MM.1S (cell line): ENCODE results near the gene TEKTIP1.

Experiments
- EZH2 ChIP-seq: fragments of 300-600 bp; sonication (generic); optimal IDR thresholded peaks from 2 replicates; pipeline ENCODE3; 2017; ENCODE audit warnings: low read depth, mild to moderate bottlenecking, antibody characterized with exemption, low read length, mixed read lengths
- TF ChIP-seq, protein P1 (sequence below): fragments of 300-600 bp; sonication (generic); IDR thresholded peaks from 2 replicates; pipeline ENCODE4 v1.5.1; 2016; ENCODE audit warnings: antibody characterized with exemption, low read length, mixed read lengths

DNA sequence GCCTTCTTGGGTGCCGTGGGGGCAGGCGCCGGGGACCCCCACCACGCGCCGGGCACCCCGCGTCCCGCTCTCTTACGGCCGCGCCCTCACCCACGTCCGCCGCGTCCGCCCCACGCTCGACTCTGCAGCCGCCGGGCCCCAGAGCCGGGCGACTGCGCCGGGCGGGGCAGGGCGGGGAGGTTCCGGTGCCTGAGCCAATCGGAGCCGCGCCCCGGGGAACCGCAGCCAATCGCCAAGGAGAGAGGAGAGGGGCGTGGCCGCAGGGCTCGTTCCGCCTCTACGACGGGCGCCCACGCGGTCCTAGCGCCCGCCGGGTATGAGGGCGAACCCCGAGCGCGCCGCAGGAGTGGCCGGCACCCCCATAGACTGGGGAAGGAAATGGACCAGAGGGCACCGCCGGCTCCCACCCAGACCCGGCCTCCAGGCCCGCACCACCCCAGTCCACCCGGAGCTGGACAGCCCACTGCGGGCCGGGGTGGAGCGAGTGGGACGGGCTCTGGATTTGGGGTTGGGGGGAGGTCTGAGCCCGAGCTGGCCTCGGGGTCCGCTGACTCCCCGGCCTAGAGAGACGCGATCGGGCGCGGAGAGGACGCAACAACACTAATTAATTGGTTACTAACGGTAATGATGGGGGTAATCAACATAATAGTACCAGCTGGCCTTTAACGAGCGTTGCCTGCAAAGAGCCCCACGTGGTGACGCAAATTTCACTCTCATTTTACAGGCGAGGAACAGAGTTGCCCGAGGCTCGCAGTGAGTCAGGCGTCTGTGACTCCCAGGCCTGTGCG lies 18.7 kb downstream of the TEKTIP1 start, which contains the start of gene MFSD12:
- TF ChIP-seq EZH2 = no peak
- TF ChIP-seq, protein P1, sequence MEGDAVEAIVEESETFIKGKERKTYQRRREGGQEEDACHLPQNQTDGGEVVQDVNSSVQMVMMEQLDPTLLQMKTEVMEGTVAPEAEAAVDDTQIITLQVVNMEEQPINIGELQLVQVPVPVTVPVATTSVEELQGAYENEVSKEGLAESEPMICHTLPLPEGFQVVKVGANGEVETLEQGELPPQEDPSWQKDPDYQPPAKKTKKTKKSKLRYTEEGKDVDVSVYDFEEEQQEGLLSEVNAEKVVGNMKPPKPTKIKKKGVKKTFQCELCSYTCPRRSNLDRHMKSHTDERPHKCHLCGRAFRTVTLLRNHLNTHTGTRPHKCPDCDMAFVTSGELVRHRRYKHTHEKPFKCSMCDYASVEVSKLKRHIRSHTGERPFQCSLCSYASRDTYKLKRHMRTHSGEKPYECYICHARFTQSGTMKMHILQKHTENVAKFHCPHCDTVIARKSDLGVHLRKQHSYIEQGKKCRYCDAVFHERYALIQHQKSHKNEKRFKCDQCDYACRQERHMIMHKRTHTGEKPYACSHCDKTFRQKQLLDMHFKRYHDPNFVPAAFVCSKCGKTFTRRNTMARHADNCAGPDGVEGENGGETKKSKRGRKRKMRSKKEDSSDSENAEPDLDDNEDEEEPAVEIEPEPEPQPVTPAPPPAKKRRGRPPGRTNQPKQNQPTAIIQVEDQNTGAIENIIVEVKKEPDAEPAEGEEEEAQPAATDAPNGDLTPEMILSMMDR = no peak
